Measurements from ENCODE around the gene PCDH9.

DNA sequence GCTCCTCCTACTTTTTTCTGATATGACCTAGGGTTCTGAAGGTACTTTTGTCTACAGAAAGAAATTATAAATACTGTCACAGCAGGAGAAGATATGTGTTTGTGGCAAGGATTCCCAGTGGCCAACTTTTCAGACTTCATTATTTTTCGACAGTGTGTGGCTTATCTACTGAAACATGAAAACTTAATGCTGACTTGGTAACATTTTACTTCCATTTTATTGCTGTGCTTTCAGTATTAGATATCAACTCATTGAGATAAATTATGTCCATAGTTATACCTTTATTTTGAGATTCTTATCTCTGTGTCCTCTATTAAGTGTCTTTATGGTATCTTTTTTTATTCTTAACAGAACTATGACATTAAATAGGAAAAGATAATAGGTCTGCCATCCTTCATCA lies 700.0 kb downstream of the PCDH9 start:
- TF ChIP-seq POLR2A (IDR thresholded peaks at IDR 0.05; ENCODE audit: low read depth, low read length) (no peak), RCOR1 (IDR thresholded peaks at IDR 0.05; ENCODE audit: insufficient replicate concordance, low read length) (no peak), FOS (IDR thresholded peaks at IDR 0.05; ENCODE audit: low read depth, low read length) (no peak), RFX5 (IDR thresholded peaks at IDR 0.05; ENCODE audit: low read depth, low read length) (no peak), CTCF (conservative IDR thresholded peaks at IDR 0.05; ENCODE audit: low read depth, low read length) (no peak), RAD21 (IDR thresholded peaks at IDR 0.05; ENCODE audit: low read length) (no peak), BHLHE40 (IDR thresholded peaks at IDR 0.05; ENCODE audit: low read depth, low read length) (no peak), MAFK (IDR thresholded peaks at IDR 0.05; ENCODE audit: low read depth, low read length) (peak; percentile 48), SMC3 (IDR thresholded peaks at IDR 0.05; ENCODE audit: low read depth, low read length) (no peak), ELK1 (IDR thresholded peaks at IDR 0.05; ENCODE audit: borderline replicate concordance, low read depth, low read length) (no peak), CHD1 (IDR thresholded peaks at IDR 0.05; ENCODE audit: low read depth, low read length) (no peak), USF2 (IDR thresholded peaks at IDR 0.05; ENCODE audit: low read depth, low read length) (no peak), MAZ (IDR thresholded peaks at IDR 0.05; ENCODE audit: borderline replicate concordance, low read depth, low read length) (no peak)

Data from IMR-90 (cell line).